ENCODE results near the gene SLC36A1.

The SLC36A1 gene

GRCh38 chr5:151532416-151532815, 85.0 kb downstream of the SLC36A1 start:
- TF ChIP-seq OSR1 (CRISPR knock-in tag; IDR thresholded peaks at IDR 0.05) (no peak), ZNF70 (CRISPR knock-in tag; IDR thresholded peaks at IDR 0.05) (no peak), ZFP30 (CRISPR knock-in tag; IDR thresholded peaks at IDR 0.05) (no peak), ZC3H10 (CRISPR knock-in tag; IDR thresholded peaks at IDR 0.05) (no peak), ARNTL (CRISPR knock-in tag; IDR thresholded peaks at IDR 0.05; ENCODE audit: borderline replicate concordance, low read depth) (no peak), GLIS3 (CRISPR knock-in tag; IDR thresholded peaks at IDR 0.05) (no peak), ISL1 (CRISPR knock-in tag; IDR thresholded peaks at IDR 0.05) (no peak), BACH2 (CRISPR knock-in tag; IDR thresholded peaks at IDR 0.05; ENCODE audit: borderline replicate concordance) (no peak), TOX (CRISPR knock-in tag; IDR thresholded peaks at IDR 0.05; ENCODE audit: borderline replicate concordance) (no peak), ESRRG (CRISPR knock-in tag; IDR thresholded peaks at IDR 0.05) (no peak), SNAI2 (CRISPR knock-in tag; IDR thresholded peaks at IDR 0.05) (no peak), ZNF8 (CRISPR knock-in tag; IDR thresholded peaks at IDR 0.05) (no peak), TSHZ2 (CRISPR knock-in tag; IDR thresholded peaks at IDR 0.05) (no peak), CREB5 (CRISPR knock-in tag; IDR thresholded peaks at IDR 0.05; ENCODE audit: low read depth) (no peak), PATZ1 (CRISPR knock-in tag; IDR thresholded peaks at IDR 0.05; ENCODE audit: borderline replicate concordance) (no peak), CSRNP3 (CRISPR knock-in tag; IDR thresholded peaks at IDR 0.05) (no peak), TCF4 (CRISPR knock-in tag; IDR thresholded peaks at IDR 0.05; ENCODE audit: borderline replicate concordance) (no peak)
- no peak for ATAC-seq

- no peak for TF ChIP-seq POU6F1 (CRISPR knock-in tag; IDR thresholded peaks at IDR 0.05; ENCODE audit: borderline replicate concordance, low read depth)
- TF ChIP-seq RARB (CRISPR knock-in tag; IDR thresholded peaks at IDR 0.05): no peak
- no peak for TF ChIP-seq OSR1 (CRISPR knock-in tag; IDR thresholded peaks at IDR 0.05)
- no peak for TF ChIP-seq ZNF565 (CRISPR knock-in tag; conservative IDR thresholded peaks at IDR 0.05; ENCODE audit: low read depth)
- TF ChIP-seq ZC3H10 (CRISPR knock-in tag; IDR thresholded peaks at IDR 0.05): no peak
- ATAC-seq: no peak
Measured at GRCh38 chr5:151534350-151534749, 86.9 kb downstream of the SLC36A1 start.

GRCh38 chr5:151537044-151537443, 89.6 kb downstream of the SLC36A1 start:
- no peak for ATAC-seq

More at GRCh38 chr5:151537044-151537443, 89.6 kb downstream of the SLC36A1 start:
- TF ChIP-seq ESRRG (CRISPR knock-in tag; IDR thresholded peaks at IDR 0.05) (no peak), ZNF8 (CRISPR knock-in tag; IDR thresholded peaks at IDR 0.05) (no peak), CSRNP3 (CRISPR knock-in tag; IDR thresholded peaks at IDR 0.05) (no peak), PPARA (CRISPR knock-in tag; IDR thresholded peaks at IDR 0.05; ENCODE audit: borderline replicate concordance) (no peak), TOX (CRISPR knock-in tag; IDR thresholded peaks at IDR 0.05; ENCODE audit: borderline replicate concordance) (no peak), ZFP3 (CRISPR knock-in tag; IDR thresholded peaks at IDR 0.05) (no peak), ISL1 (CRISPR knock-in tag; IDR thresholded peaks at IDR 0.05) (no peak), ZC3H10 (CRISPR knock-in tag; IDR thresholded peaks at IDR 0.05) (no peak), CREB5 (CRISPR knock-in tag; IDR thresholded peaks at IDR 0.05; ENCODE audit: low read depth) (no peak), RARB (CRISPR knock-in tag; IDR thresholded peaks at IDR 0.05) (no peak), OSR1 (CRISPR knock-in tag; IDR thresholded peaks at IDR 0.05) (no peak), ARNTL (CRISPR knock-in tag; IDR thresholded peaks at IDR 0.05; ENCODE audit: borderline replicate concordance, low read depth) (no peak), ZNF565 (CRISPR knock-in tag; conservative IDR thresholded peaks at IDR 0.05; ENCODE audit: low read depth) (no peak), BACH2 (CRISPR knock-in tag; IDR thresholded peaks at IDR 0.05; ENCODE audit: borderline replicate concordance) (no peak), CSDC2 (CRISPR knock-in tag; IDR thresholded peaks at IDR 0.05) (no peak), SNAI2 (CRISPR knock-in tag; IDR thresholded peaks at IDR 0.05) (no peak), ZNF70 (CRISPR knock-in tag; IDR thresholded peaks at IDR 0.05) (no peak), POU6F1 (CRISPR knock-in tag; IDR thresholded peaks at IDR 0.05; ENCODE audit: borderline replicate concordance, low read depth) (no peak), ZFP30 (CRISPR knock-in tag; IDR thresholded peaks at IDR 0.05) (no peak)
